GM21390 (cell line): Measurements from ENCODE around the gene KMT2E.
A peak's percentile ranks its signal among the peaks of the same experiment; 100 is the strongest.

Experiments
- ATAC-seq: cut with Tn5 transposase; IDR thresholded peaks from one replicate; pipeline ENCODE4 v1.9.1; 2021; ENCODE audit not compliant: unreplicated experiment

The KMT2E gene

GRCh38 chr7:105068886-105069285, 54.9 kb downstream of the KMT2E start:
- no peak for ATAC-seq

- no peak for ATAC-seq
Observed at GRCh38 chr7:105073143-105073542, 59.1 kb downstream of the KMT2E start.

- ATAC-seq = no peak
Observed at GRCh38 chr7:105079348-105079747, 65.3 kb downstream of the KMT2E start.

GRCh38 chr7:105084581-105084980, 70.6 kb downstream of the KMT2E start:
- ATAC-seq = no peak

GRCh38 chr7:105086850-105087249, 72.8 kb downstream of the KMT2E start:
- no peak for ATAC-seq

- ATAC-seq = no peak
Observed at GRCh38 chr7:105087981-105088380, 74.0 kb downstream of the KMT2E start.

- ATAC-seq = no peak
Observed at GRCh38 chr7:105088456-105088855, 74.5 kb downstream of the KMT2E start.

GRCh38 chr7:105094966-105095365, 81.0 kb downstream of the KMT2E start:
- ATAC-seq = no peak

GRCh38 chr7:105096306-105096705, 82.3 kb downstream of the KMT2E start:
- ATAC-seq = no peak

GRCh38 chr7:105097619-105098018, 83.6 kb downstream of the KMT2E start:
- ATAC-seq = no peak

- peak; percentile 71 for ATAC-seq
Observed at GRCh38 chr7:105098863-105099515, 85.0 kb downstream of the KMT2E start.

GRCh38 chr7:105101864-105102263, 87.9 kb downstream of the KMT2E start:
- peak; percentile 53 for ATAC-seq

- ATAC-seq = no peak
Observed at GRCh38 chr7:105102557-105103352, 88.8 kb downstream of the KMT2E start.

- no peak for ATAC-seq
Observed at GRCh38 chr7:105105579-105105978, 91.6 kb downstream of the KMT2E start.

- ATAC-seq = no peak
Observed at GRCh38 chr7:105106473-105106872, 92.5 kb downstream of the KMT2E start.

GRCh38 chr7:105107458-105107857, 93.5 kb downstream of the KMT2E start:
- no peak for ATAC-seq

GRCh38 chr7:105112440-105113418, 98.7 kb downstream of the KMT2E start:
- no peak for ATAC-seq

GRCh38 chr7:105118612-105119600, 104.9 kb downstream of the KMT2E start:
- ATAC-seq = peak; percentile 67

- ATAC-seq = no peak
Observed at GRCh38 chr7:105122619-105123018, 108.6 kb downstream of the KMT2E start.

- ATAC-seq = no peak
Observed at GRCh38 chr7:105125745-105126144, 111.7 kb downstream of the KMT2E start.
